Gastrocnemius medialis (tissue), 4 donors: Measurements from ENCODE around the gene MAGI1.

Source experiments
- CTCF ChIP-seq, 5 experiments: fragments of 450-650 bp in 3 of 5; fragments of 200-600 bp in 2 of 5; sonication (generic) in 2 of 5; IDR thresholded peaks in 4 of 5; conservative IDR thresholded peaks in 1 of 5; 1 replicate in 4 of 5; 2 replicates in 1 of 5; pipeline ENCODE4 v1.5.1; 2016 to 2019; ENCODE audit warnings: antibody characterized with exemption in 5 of 5, mild to moderate bottlenecking in 3 of 5, moderate library complexity in 3 of 5
- POLR2A ChIP-seq, 2 donors: fragments of 450-650 bp; IDR thresholded peaks; one replicate each; pipeline ENCODE4 v1.6.1; 2017; ENCODE audit warnings: antibody characterized with exemption in 2 of 2, mild to moderate bottlenecking in 2 of 2, moderate library complexity in 2 of 2

DNA sequence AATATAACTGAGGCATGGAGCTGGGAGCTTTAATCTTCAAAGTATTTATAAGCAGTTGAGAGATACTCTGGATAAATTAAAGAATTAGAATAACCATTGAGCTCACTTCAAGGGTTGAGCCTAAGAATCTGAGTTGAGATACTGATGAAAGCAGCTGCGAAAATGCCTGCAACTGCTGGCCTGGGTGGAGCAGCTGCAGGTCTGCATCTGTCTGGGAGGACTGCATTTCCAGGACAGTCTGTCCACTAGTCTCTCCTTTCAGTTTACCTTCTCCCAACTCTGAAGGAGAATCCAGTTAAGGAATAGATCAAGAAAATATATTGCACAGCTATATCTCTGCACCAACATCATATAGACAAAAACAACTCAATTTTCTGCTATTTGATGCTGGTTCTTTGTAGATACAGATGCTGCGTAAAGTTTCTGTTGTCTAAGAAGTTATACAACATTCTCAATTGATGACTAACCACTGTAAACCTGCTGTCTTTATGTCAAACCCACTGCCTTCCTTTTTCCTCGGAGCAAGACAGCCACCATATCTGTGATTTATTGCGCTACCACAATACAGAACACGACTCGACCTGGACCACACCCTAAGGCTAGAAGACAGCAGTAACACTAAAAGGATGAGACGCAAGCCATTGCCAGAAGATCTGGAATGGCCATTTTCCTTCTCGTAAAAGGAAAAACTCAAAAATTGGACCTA is 245.1 kb downstream of the MAGI1 start:
- no peak for TF ChIP-seq CTCF (IDR thresholded peaks at IDR 0.05 in 4 of 5, conservative IDR thresholded peaks at IDR 0.05 in 1 of 5)
- TF ChIP-seq POLR2A (IDR thresholded peaks at IDR 0.05): no peak
